Measurements from ENCODE around the gene FANCM. TPM values are rescaled to one million over a fixed set of nuclear protein-coding genes. Genes with fewer than 3 reads are reported as not detected.

The FANCM gene
- polyA plus RNA-seq, 1 donor (not counting 4 experiments of a cell fraction or from before 2014, with no cell fraction given): 6.0 TPM

DNA sequence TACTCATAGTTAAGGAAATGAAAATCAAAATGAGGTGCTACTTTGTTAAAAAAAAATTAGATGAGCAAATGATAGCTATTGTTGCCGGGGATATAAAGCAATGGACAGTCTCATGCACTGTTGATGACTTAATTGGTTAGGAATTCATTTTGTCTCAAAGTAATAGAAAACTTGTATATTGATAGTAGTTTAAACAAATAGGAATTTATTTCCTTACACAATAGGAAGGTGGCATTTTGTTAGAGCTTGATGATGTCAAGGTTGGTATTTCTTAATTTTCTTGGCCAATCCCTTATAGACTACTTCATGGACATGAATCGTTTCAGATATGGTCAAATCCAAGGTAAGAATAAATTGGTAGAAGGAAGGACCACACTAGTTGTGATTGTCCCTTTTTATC lies 44.0 kb upstream of the FANCM start:
- Histone ChIP-seq H3K27me3 (ENCODE audit: control insufficient read depth, extremely low read depth, insufficient read depth, low read length) (no peaks in the 10 kb centered on the region), H3K4me1 (ENCODE audit: control insufficient read depth, extremely low read depth, insufficient read depth, low read length) (peaks cover 44% of the 10 kb centered on the region), H3K4me2 (ENCODE audit: control insufficient read depth, extremely low read depth, insufficient read depth, low read depth, low read length) (no peak overlapping the region), H3K9me1 (ENCODE audit: control insufficient read depth, extremely low read depth, insufficient read depth, low read length) (peaks cover 6% of the 10 kb centered on the region), H4K20me1 (ENCODE audit: control insufficient read depth, extremely low read depth, insufficient read depth, low read length) (peaks cover 15% of the 10 kb centered on the region), H3K36me3 (ENCODE audit: control insufficient read depth in 2 of 2, extremely low read depth in 1 of 2, insufficient read depth in 2 of 2, low read length in 2 of 2) (peaks cover 6 to 11% of the 10 kb centered on the region in 2 experiments), H3K9me3 (ENCODE audit: control insufficient read depth, low read depth, low read length) (no peaks in the 10 kb centered on the region), H3K79me2 (ENCODE audit: control insufficient read depth, insufficient read depth, low read length) (peaks cover 85% of the 10 kb centered on the region), H3K27ac (ENCODE audit: control insufficient read depth, insufficient read depth, low read length) (peak overlapping the region; percentile 47), H2AFZ (ENCODE audit: control insufficient read depth, low read length) (no peak overlapping the region), H3K9ac (ENCODE audit: control insufficient read depth, extremely low read depth, insufficient read depth, low read length) (no peak overlapping the region), H3K4me3 (ENCODE audit: control insufficient read depth in 2 of 3, extremely low read depth in 1 of 3, insufficient read depth in 2 of 3, low read depth in 1 of 3, low read length in 3 of 3) (no peak overlapping the region)
- no peak for DNase-seq (ENCODE audit: low read depth, low spot score)
- no peak for TF ChIP-seq EZH2 (IDR thresholded peaks at IDR 0.05; ENCODE audit: low read length)
- TF ChIP-seq, protein P1, sequence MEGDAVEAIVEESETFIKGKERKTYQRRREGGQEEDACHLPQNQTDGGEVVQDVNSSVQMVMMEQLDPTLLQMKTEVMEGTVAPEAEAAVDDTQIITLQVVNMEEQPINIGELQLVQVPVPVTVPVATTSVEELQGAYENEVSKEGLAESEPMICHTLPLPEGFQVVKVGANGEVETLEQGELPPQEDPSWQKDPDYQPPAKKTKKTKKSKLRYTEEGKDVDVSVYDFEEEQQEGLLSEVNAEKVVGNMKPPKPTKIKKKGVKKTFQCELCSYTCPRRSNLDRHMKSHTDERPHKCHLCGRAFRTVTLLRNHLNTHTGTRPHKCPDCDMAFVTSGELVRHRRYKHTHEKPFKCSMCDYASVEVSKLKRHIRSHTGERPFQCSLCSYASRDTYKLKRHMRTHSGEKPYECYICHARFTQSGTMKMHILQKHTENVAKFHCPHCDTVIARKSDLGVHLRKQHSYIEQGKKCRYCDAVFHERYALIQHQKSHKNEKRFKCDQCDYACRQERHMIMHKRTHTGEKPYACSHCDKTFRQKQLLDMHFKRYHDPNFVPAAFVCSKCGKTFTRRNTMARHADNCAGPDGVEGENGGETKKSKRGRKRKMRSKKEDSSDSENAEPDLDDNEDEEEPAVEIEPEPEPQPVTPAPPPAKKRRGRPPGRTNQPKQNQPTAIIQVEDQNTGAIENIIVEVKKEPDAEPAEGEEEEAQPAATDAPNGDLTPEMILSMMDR (optimal IDR thresholded peaks at IDR 0.05 in 1 of 3, IDR thresholded peaks at IDR 0.05 in 1 of 3, conservative IDR thresholded peaks at IDR 0.05 in 1 of 3; ENCODE audit: extremely low read depth in 1 of 3, insufficient read depth in 2 of 3, low read length in 3 of 3): no peak
- dilution Hi-C loops (cut with MboI; ENCODE audit: extremely low pct_ligation_motif_present, low sequenced_read_pairs): no loop called here
- FAIRE-seq: peak; percentile 34

DNA sequence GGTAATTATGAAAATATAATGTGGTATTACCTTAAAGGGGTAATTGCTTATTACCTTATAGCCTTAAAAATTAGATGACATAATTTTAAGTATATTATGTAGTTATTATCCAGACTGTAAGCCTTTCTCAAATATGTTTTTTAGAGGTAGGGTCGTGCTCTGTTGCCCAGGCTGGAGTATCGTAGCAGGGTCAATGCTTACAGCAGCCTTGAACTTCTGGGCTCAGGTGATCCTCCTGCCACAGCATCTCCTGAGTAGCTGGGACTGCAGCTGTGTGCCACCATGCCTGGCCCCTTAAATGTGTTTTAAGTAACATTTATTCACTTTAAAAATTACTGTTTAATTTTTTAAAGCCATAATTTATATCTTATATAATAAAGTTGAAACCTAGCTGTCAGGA lies 41.5 kb upstream of the FANCM start:
- no peaks in the 10 kb centered on the region for H3K9me3 ChIP-seq (ENCODE audit: control insufficient read depth, low read depth, low read length)
- peaks cover 27% of the 10 kb centered on the region for H3K4me1 ChIP-seq (ENCODE audit: control insufficient read depth, extremely low read depth, insufficient read depth, low read length)
- H3K79me2 ChIP-seq (ENCODE audit: control insufficient read depth, insufficient read depth, low read length): peaks cover 62% of the 10 kb centered on the region
- DNase-seq (ENCODE audit: low read depth, low spot score): no peak
- TF ChIP-seq, protein P1 (optimal IDR thresholded peaks at IDR 0.05 in 1 of 3, IDR thresholded peaks at IDR 0.05 in 1 of 3, conservative IDR thresholded peaks at IDR 0.05 in 1 of 3; ENCODE audit: extremely low read depth in 1 of 3, insufficient read depth in 2 of 3, low read length in 3 of 3): no peak
- no peak for TF ChIP-seq EZH2 (IDR thresholded peaks at IDR 0.05; ENCODE audit: low read length)
- dilution Hi-C loops (cut with MboI; ENCODE audit: extremely low pct_ligation_motif_present, low sequenced_read_pairs): no loop called here
- H4K20me1 ChIP-seq (ENCODE audit: control insufficient read depth, extremely low read depth, insufficient read depth, low read length): peaks cover 9% of the 10 kb centered on the region
- H3K4me3 ChIP-seq (ENCODE audit: control insufficient read depth in 2 of 3, extremely low read depth in 1 of 3, insufficient read depth in 2 of 3, low read depth in 1 of 3, low read length in 3 of 3): no peak overlapping the region
- no peak overlapping the region for H3K9ac ChIP-seq (ENCODE audit: control insufficient read depth, extremely low read depth, insufficient read depth, low read length)
- no peak overlapping the region for H2AFZ ChIP-seq (ENCODE audit: control insufficient read depth, low read length)
- peaks cover 2% of the 10 kb centered on the region for H3K9me1 ChIP-seq (ENCODE audit: control insufficient read depth, extremely low read depth, insufficient read depth, low read length)
- peaks cover 7 to 9% of the 10 kb centered on the region in 2 experiments for H3K36me3 ChIP-seq (ENCODE audit: control insufficient read depth in 2 of 2, extremely low read depth in 1 of 2, insufficient read depth in 2 of 2, low read length in 2 of 2)
- FAIRE-seq: no peak
- H3K4me2 ChIP-seq (ENCODE audit: control insufficient read depth, extremely low read depth, insufficient read depth, low read depth, low read length): no peak overlapping the region
- H3K27me3 ChIP-seq (ENCODE audit: control insufficient read depth, extremely low read depth, insufficient read depth, low read length): no peaks in the 10 kb centered on the region
- no peak overlapping the region for H3K27ac ChIP-seq (ENCODE audit: control insufficient read depth, insufficient read depth, low read length)

All from keratinocyte (primary cell).